ENCODE measurements around the gene CACNA2D3. TPM values are rescaled to one million over a fixed set of nuclear protein-coding genes. Genes with fewer than 3 reads are reported as not detected.

CACNA2D3 gene
- total and polyA plus RNA-seq, 4 donors: 0.06 to 0.37 (median 0.08) TPM; not detected in 1

- DNase-seq (ENCODE audit: low spot score): no peak
- Histone ChIP-seq H3K4me1 (ENCODE audit: control insufficient read depth in 4 of 4, insufficient read depth in 4 of 4, low read length in 3 of 4) (no peaks in the 10 kb centered on the region), H3K27ac (ENCODE audit: low read depth in 1 of 2, low read length in 2 of 2) (no peak overlapping the region), H3K4me3 (ENCODE audit: low read depth in 1 of 3, low read length in 3 of 3) (no peak overlapping the region), H3K9ac (ENCODE audit: low read depth in 1 of 2, low read length in 2 of 2) (no peak overlapping the region), H3K36me3 (ENCODE audit: control insufficient read depth in 4 of 4, insufficient read depth in 3 of 4, low read depth in 1 of 4, low read length in 3 of 4) (no peaks in the 10 kb centered on the region), H3K9me3 (ENCODE audit: control insufficient read depth in 4 of 4, low read length in 3 of 4) (no peaks in the 10 kb centered on the region), H3K27me3 (ENCODE audit: control insufficient read depth in 4 of 4, insufficient read depth in 4 of 4, low read length in 3 of 4) (peaks cover 0 to 4% (median 1%) of the 10 kb centered on the region in 4 donors)
- TF ChIP-seq REST (IDR thresholded peaks at IDR 0.05) (no peak), ZBTB33 (IDR thresholded peaks at IDR 0.05) (no peak), CTCF (IDR thresholded peaks at IDR 0.05; ENCODE audit: low read depth, low read length, missing input control) (no peak), SP1 (IDR thresholded peaks at IDR 0.05) (no peak), NR2F2 (IDR thresholded peaks at IDR 0.05) (no peak), EGR1 (IDR thresholded peaks at IDR 0.05; ENCODE audit: low read depth in 2 of 2) (no peak), RXRA (IDR thresholded peaks at IDR 0.05) (no peak), YY1 (IDR thresholded peaks at IDR 0.05) (no peak), RAD21 (IDR thresholded peaks at IDR 0.05) (no peak), ATF3 (IDR thresholded peaks at IDR 0.05) (no peak), FOXA2 (IDR thresholded peaks at IDR 0.05) (no peak), HNF4A (conservative IDR thresholded peaks at IDR 0.05) (no peak), GABPA (IDR thresholded peaks at IDR 0.05 in 1 of 2, conservative IDR thresholded peaks at IDR 0.05 in 1 of 2) (no peak), JUND (IDR thresholded peaks at IDR 0.05) (no peak)
- 96% methylated on average over 1 of the region's 1 CpG for WGBS
Observed at GRCh38 chr3:54856271-54856670, 733.9 kb downstream of the CACNA2D3 start.

GRCh38 chr3:54857343-54857742, 735.0 kb downstream of the CACNA2D3 start:
- no peak for DNase-seq (ENCODE audit: low spot score)
- H3K27me3 ChIP-seq (ENCODE audit: control insufficient read depth in 4 of 4, insufficient read depth in 4 of 4, low read length in 3 of 4): peaks cover 0 to 5% (median 1%) of the 10 kb centered on the region in 4 donors
- no peak overlapping the region for H3K9ac ChIP-seq (ENCODE audit: low read depth in 1 of 2, low read length in 2 of 2)
- H3K4me1 ChIP-seq (ENCODE audit: control insufficient read depth in 4 of 4, insufficient read depth in 4 of 4, low read length in 3 of 4): no peaks in the 10 kb centered on the region
- no peak overlapping the region for H3K4me3 ChIP-seq (ENCODE audit: low read depth in 1 of 3, low read length in 3 of 3)
- 63% methylated on average over 3 of the region's 3 CpGs for WGBS
- H3K9me3 ChIP-seq (ENCODE audit: control insufficient read depth in 4 of 4, low read length in 3 of 4): no peaks in the 10 kb centered on the region
- no peaks in the 10 kb centered on the region for H3K36me3 ChIP-seq (ENCODE audit: control insufficient read depth in 4 of 4, insufficient read depth in 3 of 4, low read depth in 1 of 4, low read length in 3 of 4)
- H3K27ac ChIP-seq (ENCODE audit: low read depth in 1 of 2, low read length in 2 of 2): no peak overlapping the region
- TF ChIP-seq RAD21 (IDR thresholded peaks at IDR 0.05): no peak
- TF ChIP-seq FOXA1 (IDR thresholded peaks at IDR 0.05): no peak
- TF ChIP-seq GABPA (IDR thresholded peaks at IDR 0.05 in 1 of 2, conservative IDR thresholded peaks at IDR 0.05 in 1 of 2): no peak
- TF ChIP-seq EGR1 (IDR thresholded peaks at IDR 0.05; ENCODE audit: low read depth in 2 of 2): no peak
- no peak for TF ChIP-seq HNF4G (IDR thresholded peaks at IDR 0.05)
- TF ChIP-seq FOXA2 (IDR thresholded peaks at IDR 0.05): no peak
- TF ChIP-seq CTCF (IDR thresholded peaks at IDR 0.05; ENCODE audit: low read depth, low read length, missing input control): no peak
- TF ChIP-seq HNF4A (conservative IDR thresholded peaks at IDR 0.05): no peak
- TF ChIP-seq NR2F2 (IDR thresholded peaks at IDR 0.05): no peak
- no peak for TF ChIP-seq JUND (IDR thresholded peaks at IDR 0.05)
- no peak for TF ChIP-seq ZBTB33 (IDR thresholded peaks at IDR 0.05)
- TF ChIP-seq SP1 (IDR thresholded peaks at IDR 0.05): no peak
